HG03378 (cell line): Measurements from ENCODE around the gene XK.
"Not testable (repeated sequence)": the region's sequence is repeated elsewhere in the genome, so short reads cannot be mapped to it uniquely, and the experiment has no call there.

Experiments used
- ATAC-seq: cut with Tn5 transposase; IDR thresholded peaks from one replicate; pipeline ENCODE4 v1.9.1; 2021; ENCODE audit warnings: mild to moderate bottlenecking, moderate library complexity; ENCODE audit not compliant: unreplicated experiment

The XK gene

GRCh38 chrX:37752936-37753335 lies 67.3 kb downstream of the XK start:
- ATAC-seq, result no peak

DNA sequence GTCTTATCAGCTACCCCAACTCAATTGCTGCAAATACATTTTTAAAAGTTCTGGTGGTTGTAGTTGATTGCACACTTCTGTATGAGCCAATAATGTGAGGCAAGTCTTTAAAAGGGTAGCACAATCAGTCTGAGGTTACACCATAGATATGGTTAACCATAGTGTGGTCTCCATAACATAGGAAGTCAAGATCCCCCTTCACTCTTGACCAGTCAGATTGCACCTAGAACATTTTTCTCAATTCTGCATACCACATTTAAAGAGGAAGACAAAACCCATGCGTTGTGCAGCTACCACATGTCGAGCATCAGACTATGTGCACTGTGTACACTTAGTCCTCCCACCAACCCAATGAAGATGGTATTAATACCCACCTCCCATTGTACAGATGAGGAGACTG lies 67.8 kb downstream of the XK start:
- ATAC-seq, result peak; percentile 24

GRCh38 chrX:37754516-37754915 lies 68.9 kb downstream of the XK start:
- peak; percentile 12 for ATAC-seq

DNA sequence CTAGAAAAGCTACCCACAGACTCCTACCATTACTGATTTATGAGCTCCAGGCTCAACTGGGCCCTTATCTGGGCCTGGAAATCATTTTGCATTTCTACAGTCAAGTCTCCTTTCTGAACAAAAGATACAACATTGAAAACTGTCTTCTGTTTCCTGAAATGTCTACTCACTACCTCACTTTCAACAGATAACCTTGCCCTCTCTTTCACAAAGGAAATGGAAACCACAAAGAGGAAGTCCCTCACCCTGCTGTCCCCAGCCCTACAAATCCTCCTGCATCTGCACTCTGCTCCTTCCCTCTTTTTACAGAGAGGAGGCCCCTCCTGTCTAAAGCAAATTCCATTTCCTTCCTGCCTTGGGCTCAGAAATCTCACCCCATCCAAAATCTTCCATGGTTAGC lies 69.4 kb downstream of the XK start:
- ATAC-seq, result peak; percentile 95

GRCh38 chrX:37757082-37757481 lies 71.5 kb downstream of the XK start:
- ATAC-seq, result no peak

GRCh38 chrX:37759351-37759750 lies 73.8 kb downstream of the XK start:
- no peak for ATAC-seq

GRCh38 chrX:37759878-37760418 lies 74.4 kb downstream of the XK start:
- no peak for ATAC-seq

DNA sequence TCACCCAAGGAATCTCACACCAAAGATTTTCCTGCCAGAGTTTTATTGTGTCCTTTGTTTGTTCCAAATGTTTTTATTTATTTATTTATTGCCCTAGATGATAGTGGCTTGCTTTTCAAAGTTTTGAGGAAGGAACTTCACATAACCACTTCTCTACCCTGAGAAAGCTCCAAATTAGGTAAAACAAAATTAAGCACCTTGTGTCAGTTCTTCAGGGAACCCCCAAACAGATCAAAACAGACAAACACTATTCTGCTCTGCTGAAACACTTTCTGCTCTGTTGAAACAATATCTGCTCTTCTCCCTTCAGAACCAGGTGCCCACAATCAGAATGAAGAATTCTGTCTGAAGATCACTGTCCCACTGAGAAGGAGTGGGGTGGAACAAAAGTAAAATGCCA lies 77.8 kb downstream of the XK start:
- ATAC-seq, result no peak

DNA sequence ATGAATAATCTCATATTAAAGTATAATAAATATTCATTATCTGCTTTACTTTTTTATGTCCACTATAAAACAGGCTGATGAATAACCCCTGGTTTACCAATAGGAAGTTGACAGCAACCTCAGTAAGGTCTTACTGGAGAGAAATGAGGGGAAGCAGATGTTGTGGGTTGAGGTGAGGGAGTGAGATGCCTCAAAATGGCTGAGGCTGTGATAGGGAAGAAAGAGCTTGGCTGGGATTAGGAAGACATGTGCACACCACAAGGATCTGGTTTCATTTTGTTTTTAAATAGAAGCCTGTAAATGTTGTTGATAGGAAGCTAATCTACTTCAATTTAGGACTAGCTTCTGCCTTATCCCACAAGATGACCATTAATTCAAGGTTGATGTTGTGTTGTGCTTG lies 79.9 kb downstream of the XK start:
- no peak for ATAC-seq

- no peak for ATAC-seq
Measured at GRCh38 chrX:37767430-37767829, 81.8 kb downstream of the XK start.

DNA sequence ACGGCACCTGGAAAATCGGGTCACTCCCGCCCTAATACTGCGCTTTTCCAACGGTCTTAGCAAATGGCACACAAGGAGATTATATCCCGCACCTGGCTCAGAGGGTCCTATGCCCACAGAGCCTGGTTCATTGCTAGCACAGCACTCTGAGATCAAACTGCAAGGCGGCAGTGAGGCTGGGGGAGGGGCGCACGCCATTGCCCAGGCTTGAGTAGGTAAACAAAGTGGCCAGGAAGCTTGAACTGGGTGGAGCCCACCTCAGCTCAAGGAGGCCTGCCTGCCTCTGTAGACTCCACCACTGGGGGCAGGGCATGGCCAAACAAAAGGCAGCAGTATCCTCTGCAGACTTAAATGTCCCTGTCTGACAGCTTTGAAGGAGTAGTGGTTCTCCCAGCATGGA lies 83.3 kb downstream of the XK start:
- not testable (repeated sequence) for ATAC-seq

DNA sequence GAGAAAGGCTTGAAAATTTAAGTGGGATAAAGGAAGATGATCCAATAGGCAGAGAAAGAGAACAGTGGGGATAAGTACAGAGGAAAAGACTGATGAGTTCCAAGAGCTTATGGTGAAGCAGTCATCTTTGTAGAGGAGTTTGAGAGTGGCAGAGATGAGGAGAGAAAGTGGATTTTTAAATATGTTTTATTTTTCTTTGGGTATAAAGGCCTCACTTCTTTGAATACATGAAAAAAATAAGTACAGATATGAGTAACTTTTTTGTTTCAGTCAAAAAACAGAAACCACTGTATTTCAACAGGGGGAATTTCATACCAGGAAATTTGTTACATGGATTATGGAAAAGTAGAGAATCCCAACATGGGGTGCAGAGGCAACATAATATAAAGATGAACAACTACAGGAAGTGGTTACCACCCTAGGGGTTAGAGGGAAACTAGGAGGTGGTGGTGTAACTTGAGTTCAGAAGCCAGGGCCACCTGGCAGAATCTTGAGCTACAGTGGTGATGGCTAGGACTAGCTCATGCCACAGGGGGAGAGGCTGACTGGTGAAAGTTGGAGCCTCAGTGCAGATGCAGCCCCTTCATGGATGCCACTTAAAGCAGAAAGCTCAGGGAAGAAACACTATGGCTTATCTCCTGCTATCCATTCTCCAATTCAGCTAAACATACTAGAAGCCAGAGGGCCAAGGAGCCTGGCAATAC lies 90.8 kb downstream of the XK start:
- ATAC-seq, result peak; percentile 68

- peak; percentile 24 for ATAC-seq
Measured at GRCh38 chrX:37776987-37777325, 91.4 kb downstream of the XK start.

GRCh38 chrX:37779857-37780256 lies 94.3 kb downstream of the XK start, which contains the start of gene CYBB:
CYBB (plus strand) TSS chrX:37780059; CDS start chrX:37780078, 19 bp downstream.
- no peak for ATAC-seq

- ATAC-seq, result no peak
Measured at GRCh38 chrX:37781081-37781480, 95.5 kb downstream of the XK start.
